ENCODE results near the gene LRMDA. TPM values are rescaled to one million over a fixed set of nuclear protein-coding genes. Genes with fewer than 3 reads are reported as not detected.

LRMDA gene
- total and polyA plus RNA-seq, 2 donors (not counting 3 experiments of a cell fraction or from before 2014, with no cell fraction given), result 9.7 to 18.0 TPM

DNA sequence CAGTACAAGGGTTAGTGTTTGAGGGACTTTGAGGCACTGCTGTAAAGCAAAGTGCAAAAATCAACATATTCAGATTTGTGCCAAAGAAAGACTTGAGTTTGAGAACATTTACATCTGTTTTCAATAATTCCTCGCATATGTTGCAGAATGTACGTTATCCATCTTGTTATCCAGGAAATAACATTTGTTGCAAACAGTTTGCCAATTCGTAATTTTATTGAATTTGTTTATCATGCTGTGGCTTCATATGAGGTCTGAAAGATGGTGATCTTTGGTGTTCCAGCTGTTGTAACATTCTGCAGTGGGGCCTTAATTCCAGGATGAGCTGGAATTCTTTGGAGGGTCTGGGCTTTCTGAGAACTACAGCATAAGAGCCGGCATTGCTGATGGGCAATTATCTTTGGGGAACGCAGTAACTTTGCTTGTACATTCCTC lies 396.2 kb downstream of the LRMDA start:
- H2AFZ ChIP-seq (ENCODE audit: low read depth, low read length), result no peak overlapping the region

More for the DNA sequence above, 396.2 kb downstream of the LRMDA start:
- Histone ChIP-seq H3K27me3 (ENCODE audit: control insufficient read depth in 2 of 2, insufficient read depth in 2 of 2, low read length in 2 of 2) (no peaks in the 10 kb centered on the region), H3K27ac (ENCODE audit: insufficient read depth, low read depth, low read length) (no peak overlapping the region), H3K4me1 (ENCODE audit: control insufficient read depth, extremely low read depth, insufficient read depth, low read length) (no peaks in the 10 kb centered on the region), H3K36me3 (ENCODE audit: control insufficient read depth in 2 of 2, extremely low read depth in 1 of 2, insufficient read depth in 2 of 2, low read length in 2 of 2) (no peaks in the 10 kb centered on the region), H3K4me3 (replicated peaks in 1 of 3; ENCODE audit: insufficient read depth in 1 of 3, low read depth in 1 of 3, low read length in 3 of 3) (no peak overlapping the region), H4K20me1 (replicated peaks; ENCODE audit: control insufficient read depth, extremely low read depth, insufficient read depth, low read length) (no peaks in the 10 kb centered on the region), H3K9ac (replicated peaks; ENCODE audit: extremely low read depth, insufficient read depth, low read length) (no peak overlapping the region), H3K9me3 (replicated peaks; ENCODE audit: control insufficient read depth, insufficient read depth, low read length) (no peaks in the 10 kb centered on the region), H3K9me1 (replicated peaks; ENCODE audit: control insufficient read depth, extremely low read depth, insufficient read depth, low read length) (no peaks in the 10 kb centered on the region), H3K79me2 (ENCODE audit: control insufficient read depth, insufficient read depth, low read length) (no peaks in the 10 kb centered on the region), H3K4me2 (ENCODE audit: insufficient read depth, low read length) (no peak overlapping the region)
- intact Hi-C loops (cut with micrococcal nuclease), result no loop called here
- CTCF ChIA-PET, result no interaction called here
- dilution Hi-C loops (cut with MboI; ENCODE audit: extremely low pct_ligation_motif_present, low sequenced_read_pairs), result no loop called here
- FAIRE-seq (no peak), DNase-seq (ENCODE audit: low read depth, low spot score) (no peak)
- TF ChIP-seq JUN (IDR thresholded peaks at IDR 0.05; ENCODE audit: borderline replicate concordance, insufficient read depth, insufficient read length, low read depth) (no peak), FOS (IDR thresholded peaks at IDR 0.05; ENCODE audit: borderline replicate concordance, insufficient read depth, low read length) (no peak), MYC (IDR thresholded peaks at IDR 0.05; ENCODE audit: low read depth, low read length) (no peak), EZH2 (IDR thresholded peaks at IDR 0.05; ENCODE audit: borderline replicate concordance, low read depth, low read length, severe bottlenecking) (no peak), POLR2AphosphoS5 (IDR thresholded peaks at IDR 0.05; ENCODE audit: insufficient read depth, low read depth, low read length) (no peak), POLR2A (IDR thresholded peaks at IDR 0.05; ENCODE audit: low read depth, low read length) (no peak), GATA2 (IDR thresholded peaks at IDR 0.05; ENCODE audit: insufficient read depth, insufficient read length, low read depth, low read length) (no peak)
- TF ChIP-seq, protein P1, sequence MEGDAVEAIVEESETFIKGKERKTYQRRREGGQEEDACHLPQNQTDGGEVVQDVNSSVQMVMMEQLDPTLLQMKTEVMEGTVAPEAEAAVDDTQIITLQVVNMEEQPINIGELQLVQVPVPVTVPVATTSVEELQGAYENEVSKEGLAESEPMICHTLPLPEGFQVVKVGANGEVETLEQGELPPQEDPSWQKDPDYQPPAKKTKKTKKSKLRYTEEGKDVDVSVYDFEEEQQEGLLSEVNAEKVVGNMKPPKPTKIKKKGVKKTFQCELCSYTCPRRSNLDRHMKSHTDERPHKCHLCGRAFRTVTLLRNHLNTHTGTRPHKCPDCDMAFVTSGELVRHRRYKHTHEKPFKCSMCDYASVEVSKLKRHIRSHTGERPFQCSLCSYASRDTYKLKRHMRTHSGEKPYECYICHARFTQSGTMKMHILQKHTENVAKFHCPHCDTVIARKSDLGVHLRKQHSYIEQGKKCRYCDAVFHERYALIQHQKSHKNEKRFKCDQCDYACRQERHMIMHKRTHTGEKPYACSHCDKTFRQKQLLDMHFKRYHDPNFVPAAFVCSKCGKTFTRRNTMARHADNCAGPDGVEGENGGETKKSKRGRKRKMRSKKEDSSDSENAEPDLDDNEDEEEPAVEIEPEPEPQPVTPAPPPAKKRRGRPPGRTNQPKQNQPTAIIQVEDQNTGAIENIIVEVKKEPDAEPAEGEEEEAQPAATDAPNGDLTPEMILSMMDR (IDR thresholded peaks at IDR 0.05; ENCODE audit: extremely low read depth in 1 of 2, insufficient read depth in 1 of 2, low read depth in 1 of 2, low read length in 2 of 2), result no peak
- TF ChIP-seq, protein P2, sequence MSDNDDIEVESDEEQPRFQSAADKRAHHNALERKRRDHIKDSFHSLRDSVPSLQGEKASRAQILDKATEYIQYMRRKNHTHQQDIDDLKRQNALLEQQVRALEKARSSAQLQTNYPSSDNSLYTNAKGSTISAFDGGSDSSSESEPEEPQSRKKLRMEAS (IDR thresholded peaks at IDR 0.05; ENCODE audit: insufficient read depth, insufficient read length), result no peak
- POLR2A ChIA-PET, result no interaction called here
- no TSS peak for BruUV-seq (replicated peaks)
